Suprapubic skin (tissue), 3 donors: ENCODE measurements around the gene MYMX.

Experiments
- CTCF ChIP-seq, 2 donors: fragments of 200-600 bp in 1 of 2; fragments of 450-650 bp in 1 of 2; sonication (generic) in 1 of 2; IDR thresholded peaks; one replicate each; pipeline ENCODE4 v1.5.1; 2016 to 2019; ENCODE audit warnings: antibody characterized with exemption in 2 of 2, mild to moderate bottlenecking in 1 of 2, moderate library complexity in 1 of 2
- POLR2A ChIP-seq, 2 donors: fragments of 450-650 bp; IDR thresholded peaks; one replicate each; pipeline ENCODE4 v1.6.1; 2017; ENCODE audit warnings: antibody characterized with exemption in 2 of 2, mild to moderate bottlenecking in 2 of 2, moderate library complexity in 2 of 2

- TF ChIP-seq CTCF (IDR thresholded peaks at IDR 0.05) (no peak), POLR2A (IDR thresholded peaks at IDR 0.05) (no peak)
These were observed 49.2 kb upstream of the MYMX start for GRCh38 chr6:44167567-44167966.
